CD4-positive, alpha-beta T cell treated with Interleukin-2 at 100 ng/mL for 4 hours (primary cell): ENCODE data around the gene PACRG.
"Not testable (repeated sequence)": the region's sequence is repeated elsewhere in the genome, so short reads cannot be mapped to it uniquely, and the experiment has no call there.

Experiments used
- DNase-seq: peaks from one replicate; pipeline ENCODE4 v3.0.0-alpha.2; 2020; ENCODE audit warnings: low spot score

Gene PACRG

GRCh38 chr6:162727322-162728182 lies at the start of gene PACRG, which contains the start of gene PRKN:
Gene PACRG, plus strand, starts transcription at chr6:162727974.
Gene PRKN, minus strand, starts transcription at chr6:162727766.
- DNase-seq: peak; percentile 98

- DNase-seq: not testable (repeated sequence)
These were observed 48.9 kb upstream of the PACRG start for GRCh38 chr6:162678896-162679295.

DNA sequence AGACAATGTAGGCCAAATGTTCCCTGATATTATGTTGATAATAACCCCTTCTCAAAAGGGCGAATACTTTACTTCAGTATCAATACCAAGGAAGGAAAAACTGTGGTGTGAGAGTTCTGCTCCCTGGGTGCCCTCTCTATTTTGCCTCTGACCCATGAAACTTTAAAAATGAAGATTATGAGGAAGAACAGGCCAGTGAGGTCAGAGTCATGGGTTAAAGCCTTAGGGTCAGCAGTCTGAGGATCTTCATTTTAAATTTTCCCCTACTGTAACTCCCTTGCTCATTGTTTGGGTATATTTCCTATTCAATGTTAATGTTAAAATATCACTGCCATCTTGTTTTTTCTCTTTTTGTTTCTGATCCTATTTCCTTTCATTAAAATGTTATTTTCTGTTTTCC lies 48.1 kb upstream of the PACRG start:
- DNase-seq: no peak

GRCh38 chr6:162680367-162680766 lies 47.4 kb upstream of the PACRG start:
- DNase-seq: no peak

- no peak for DNase-seq
These were observed 46.9 kb upstream of the PACRG start for GRCh38 chr6:162680871-162681270.

- DNase-seq: no peak
These were observed 46.3 kb upstream of the PACRG start for GRCh38 chr6:162681447-162681846.

DNA sequence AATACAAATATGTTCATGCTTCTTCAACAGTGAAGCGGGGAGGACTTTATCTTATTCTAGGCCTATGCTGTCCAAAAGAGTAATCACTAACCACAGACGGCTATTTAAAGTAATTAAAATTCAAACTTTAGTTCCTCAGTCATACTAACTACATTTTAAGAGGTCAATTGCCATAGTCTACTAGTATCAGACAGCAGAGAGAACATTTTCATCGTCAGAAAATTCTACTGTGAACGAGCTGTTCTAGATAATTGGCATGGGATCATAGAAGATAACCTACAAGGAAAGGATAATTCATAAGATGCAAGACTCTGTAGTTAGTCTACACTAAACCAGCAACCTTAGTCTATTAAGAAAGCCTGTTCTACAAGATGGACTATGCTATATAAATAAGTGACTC lies 44.6 kb upstream of the PACRG start:
- DNase-seq: no peak

- DNase-seq: no peak
These were observed 43.7 kb upstream of the PACRG start for GRCh38 chr6:162684052-162684451.

GRCh38 chr6:162684961-162685360 lies 42.8 kb upstream of the PACRG start:
- no peak for DNase-seq

DNA sequence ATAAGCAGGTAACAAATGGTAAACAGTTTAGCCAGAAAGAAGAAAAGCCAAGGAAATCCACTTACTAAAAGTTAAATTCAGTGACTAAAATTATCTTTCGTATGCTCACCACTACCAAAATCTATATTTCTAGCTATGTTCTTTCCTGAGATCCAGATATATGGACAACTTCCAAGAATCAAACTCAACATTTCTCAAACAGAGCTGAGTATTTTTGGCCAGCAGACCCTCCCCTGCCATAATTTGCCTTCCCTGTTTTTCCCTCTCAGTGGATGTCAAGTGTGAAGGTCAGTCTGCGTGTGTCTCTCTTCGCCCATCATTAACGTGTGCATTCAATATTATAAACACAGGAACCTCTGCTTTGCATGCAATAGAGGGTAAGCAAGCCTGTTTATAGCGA lies 42.2 kb upstream of the PACRG start:
- no peak for DNase-seq

GRCh38 chr6:162688751-162689345 lies 38.9 kb upstream of the PACRG start:
- DNase-seq: no peak

GRCh38 chr6:162690158-162690557 lies 37.6 kb upstream of the PACRG start:
- no peak for DNase-seq

GRCh38 chr6:162697872-162698403 lies 29.8 kb upstream of the PACRG start:
- DNase-seq: no peak

DNA sequence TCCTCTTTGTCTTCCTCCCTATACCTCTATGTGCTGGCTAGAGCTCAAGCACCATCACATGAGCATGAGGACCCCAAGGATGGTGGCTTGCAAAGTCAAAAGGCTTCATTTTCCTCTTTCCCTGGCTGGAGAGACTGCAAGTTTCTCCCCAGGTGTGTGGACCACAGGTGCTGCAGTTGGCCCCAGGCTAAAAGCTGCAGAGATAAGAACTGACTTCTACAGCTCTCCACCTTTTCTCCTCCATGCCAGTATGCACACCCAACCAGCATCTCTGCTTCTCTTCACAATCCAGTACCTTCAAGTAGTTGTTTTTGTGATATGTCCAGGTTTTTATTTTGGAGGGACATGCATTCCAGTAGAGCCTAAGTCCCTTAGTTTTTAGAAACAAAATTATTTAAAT lies 29.3 kb upstream of the PACRG start:
- no peak for DNase-seq

DNA sequence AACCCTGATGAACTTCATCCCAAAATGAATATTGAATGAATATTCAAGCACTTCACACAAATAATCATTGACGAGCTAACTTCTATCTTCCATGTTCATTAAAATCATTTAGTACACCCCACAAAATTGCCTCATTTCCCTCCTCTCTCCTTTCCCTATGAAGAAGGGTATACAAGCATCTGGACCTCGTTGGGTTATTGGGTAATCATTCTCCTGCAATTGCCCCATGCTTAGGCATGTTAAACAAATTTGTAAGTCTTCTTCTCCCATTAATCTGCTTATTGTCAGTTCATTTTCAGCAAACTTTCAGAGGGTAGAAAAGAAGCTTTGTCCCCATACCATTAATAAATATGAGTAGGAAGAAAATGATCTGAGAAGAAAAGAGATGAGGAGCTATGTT lies 27.8 kb upstream of the PACRG start:
- no peak for DNase-seq

- DNase-seq: no peak
These were observed 26.8 kb upstream of the PACRG start for GRCh38 chr6:162700966-162701365.

DNA sequence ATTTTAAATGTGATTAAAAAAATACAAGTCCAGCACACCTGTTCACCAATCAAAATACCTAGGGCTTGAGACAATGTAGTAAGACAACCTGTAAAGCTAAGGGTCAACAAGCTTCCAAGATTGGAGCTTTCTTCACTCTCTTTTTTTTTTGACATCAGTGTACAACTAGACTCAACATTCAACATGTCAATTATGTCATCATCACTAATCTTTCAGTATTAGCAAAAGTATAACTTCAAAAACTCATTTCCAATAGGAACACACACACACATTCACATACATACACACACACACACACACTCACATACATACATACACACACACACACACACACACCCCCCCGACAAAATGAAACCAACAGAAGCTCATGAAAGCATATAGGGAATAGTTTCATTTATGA lies 26.2 kb upstream of the PACRG start:
- no peak for DNase-seq

GRCh38 chr6:162702446-162702845 lies 25.3 kb upstream of the PACRG start:
- no peak for DNase-seq

DNA sequence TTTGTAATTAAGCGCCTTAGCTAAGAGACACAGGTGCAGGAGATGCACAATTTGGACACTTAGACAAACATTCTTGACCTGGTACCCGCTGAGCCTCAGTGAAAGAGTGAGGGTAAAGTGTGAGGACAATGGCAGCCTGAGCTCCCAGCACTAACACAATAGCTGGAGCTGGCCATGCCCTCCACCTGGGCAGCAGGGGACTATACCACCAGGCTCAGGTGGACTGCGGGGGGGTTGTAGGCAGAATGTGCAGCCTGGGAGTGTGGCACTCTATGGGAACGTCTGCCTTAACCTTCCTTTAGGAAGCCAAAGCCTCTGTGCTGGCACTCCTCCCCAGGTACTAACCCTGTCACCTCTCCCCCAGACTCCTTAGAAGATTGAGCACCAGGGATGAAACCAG lies 23.8 kb upstream of the PACRG start:
- DNase-seq: no peak

DNA sequence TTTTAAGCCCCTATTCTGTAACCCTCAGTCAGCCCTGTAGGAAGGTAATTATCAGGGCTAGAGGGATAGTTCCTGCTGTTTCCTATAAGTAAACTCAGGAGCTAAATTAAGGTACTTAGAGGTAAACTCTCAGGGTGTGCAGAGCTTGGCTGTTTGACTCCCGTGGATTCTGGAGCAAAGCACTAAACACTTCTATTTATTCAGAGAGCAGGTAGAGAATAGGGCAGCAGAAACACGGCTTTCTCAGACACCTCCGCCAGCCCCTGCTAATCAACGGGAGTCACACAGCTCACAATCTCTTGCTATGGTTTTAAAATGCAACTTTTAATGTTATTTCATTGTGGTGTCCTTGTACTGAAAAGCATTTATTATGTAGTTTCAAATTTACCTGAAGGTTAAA lies 22.0 kb upstream of the PACRG start:
- no peak for DNase-seq

DNA sequence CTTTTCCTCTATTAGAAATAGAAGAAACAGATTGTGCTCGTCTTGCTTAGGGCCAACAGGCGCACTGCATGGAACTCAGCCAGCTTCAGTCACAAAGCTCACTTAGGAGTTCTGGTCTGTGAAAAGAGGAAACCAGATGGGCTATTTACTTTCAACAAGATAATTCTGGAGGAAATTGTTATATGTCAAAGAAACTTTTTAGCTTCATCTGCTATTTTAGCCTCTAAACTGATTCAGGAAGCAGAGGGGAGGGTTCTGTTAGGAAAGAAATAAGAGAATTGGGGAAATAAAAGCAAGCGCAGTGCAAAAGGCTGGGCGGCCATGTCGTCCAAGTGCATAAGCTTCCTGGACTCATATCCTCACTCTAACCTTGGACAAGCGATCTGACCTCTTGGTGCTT lies 21.5 kb upstream of the PACRG start:
- DNase-seq: no peak

- DNase-seq: no peak
These were observed 18.8 kb upstream of the PACRG start for GRCh38 chr6:162708971-162709370.

DNA sequence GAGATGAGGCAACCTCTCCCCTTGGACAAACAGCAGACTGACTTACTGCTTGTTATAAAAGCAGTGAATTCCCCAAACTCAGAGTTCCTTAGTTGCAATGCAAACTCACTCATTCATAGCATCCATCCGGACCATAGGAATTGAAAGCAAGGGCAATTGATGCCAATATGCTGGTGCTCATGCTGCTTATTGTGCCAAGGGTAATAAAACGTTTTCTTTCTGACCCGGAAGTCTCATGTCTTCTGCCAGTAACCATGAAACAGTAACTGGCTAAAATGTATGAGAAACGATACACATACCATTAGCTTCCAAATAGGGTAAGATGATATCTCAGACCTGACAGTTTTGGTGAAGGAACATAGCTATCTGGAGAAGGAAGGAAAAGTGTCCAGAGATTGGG lies 18.3 kb upstream of the PACRG start:
- DNase-seq: no peak
